ENCODE data around the gene CTDSP2.

CTDSP2 gene

DNA sequence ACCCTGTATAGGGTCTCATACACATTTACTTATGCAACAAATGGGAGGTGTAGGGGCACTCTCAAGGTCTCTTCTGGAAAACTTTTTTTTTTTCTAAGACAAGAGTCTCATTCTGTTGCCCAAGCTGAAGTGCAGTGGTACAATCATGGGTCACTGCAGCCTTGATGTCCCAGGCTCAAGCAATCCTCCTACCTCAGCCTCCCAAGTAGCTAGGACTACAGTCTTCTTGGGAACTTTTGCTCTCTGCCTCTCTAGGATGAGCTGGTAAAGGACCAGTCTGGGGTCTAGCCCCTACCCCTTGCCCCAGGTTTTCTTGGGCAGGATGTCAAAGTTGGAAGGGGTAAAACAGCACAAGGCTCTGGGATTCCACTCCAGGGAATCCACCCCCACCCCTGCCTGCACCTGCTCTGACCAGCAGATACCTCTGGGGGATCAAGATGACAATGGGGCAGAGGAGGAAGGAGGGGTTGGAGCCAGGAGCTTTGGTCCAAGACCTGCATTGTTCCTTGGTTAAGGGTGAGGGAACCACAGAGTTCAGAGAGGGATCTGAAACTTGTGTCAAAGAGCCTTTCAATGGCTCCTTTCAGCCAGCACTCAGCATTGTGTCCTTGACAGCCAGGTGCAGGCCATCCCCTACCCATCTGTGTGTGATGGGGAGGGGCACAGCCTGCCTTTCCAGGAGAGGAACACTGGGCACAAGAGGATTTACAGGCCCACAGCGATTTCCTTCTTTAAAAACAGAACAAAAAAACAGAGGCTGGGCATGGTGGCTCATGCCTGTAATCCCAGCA lies 12.2 kb downstream of the CTDSP2 start:
- DNase-seq (ENCODE audit: low read depth), result no peak
- TF ChIP-seq, protein P1, sequence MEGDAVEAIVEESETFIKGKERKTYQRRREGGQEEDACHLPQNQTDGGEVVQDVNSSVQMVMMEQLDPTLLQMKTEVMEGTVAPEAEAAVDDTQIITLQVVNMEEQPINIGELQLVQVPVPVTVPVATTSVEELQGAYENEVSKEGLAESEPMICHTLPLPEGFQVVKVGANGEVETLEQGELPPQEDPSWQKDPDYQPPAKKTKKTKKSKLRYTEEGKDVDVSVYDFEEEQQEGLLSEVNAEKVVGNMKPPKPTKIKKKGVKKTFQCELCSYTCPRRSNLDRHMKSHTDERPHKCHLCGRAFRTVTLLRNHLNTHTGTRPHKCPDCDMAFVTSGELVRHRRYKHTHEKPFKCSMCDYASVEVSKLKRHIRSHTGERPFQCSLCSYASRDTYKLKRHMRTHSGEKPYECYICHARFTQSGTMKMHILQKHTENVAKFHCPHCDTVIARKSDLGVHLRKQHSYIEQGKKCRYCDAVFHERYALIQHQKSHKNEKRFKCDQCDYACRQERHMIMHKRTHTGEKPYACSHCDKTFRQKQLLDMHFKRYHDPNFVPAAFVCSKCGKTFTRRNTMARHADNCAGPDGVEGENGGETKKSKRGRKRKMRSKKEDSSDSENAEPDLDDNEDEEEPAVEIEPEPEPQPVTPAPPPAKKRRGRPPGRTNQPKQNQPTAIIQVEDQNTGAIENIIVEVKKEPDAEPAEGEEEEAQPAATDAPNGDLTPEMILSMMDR (IDR thresholded peaks at IDR 0.05; ENCODE audit: control insufficient read depth, insufficient read depth, low read depth, low read length, missing control alignments), result no peak
- no peak overlapping the region for H3K4me3 ChIP-seq (ENCODE audit: control insufficient read depth, low read depth, low read length)

DNA sequence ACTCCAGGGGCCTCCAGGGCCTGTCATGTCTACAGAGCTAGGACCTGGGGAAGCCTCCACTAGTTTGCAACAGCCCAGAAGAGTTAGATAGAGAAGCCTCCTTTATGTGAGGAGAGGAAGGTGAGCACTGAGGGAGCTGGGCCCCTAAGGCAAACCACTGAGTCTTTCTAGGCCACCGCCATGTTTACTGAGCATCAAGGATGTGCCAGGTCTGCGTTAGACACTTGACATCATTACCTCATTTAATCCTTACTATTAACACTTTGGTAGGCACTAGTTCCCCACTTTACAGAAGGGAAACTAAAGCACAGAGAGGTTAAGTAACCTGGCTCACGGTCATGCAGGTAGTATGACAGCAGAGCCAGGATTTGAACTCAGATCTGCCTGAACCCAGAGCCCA lies 12.9 kb downstream of the CTDSP2 start:
- TF ChIP-seq, protein P1 (IDR thresholded peaks at IDR 0.05; ENCODE audit: control insufficient read depth, insufficient read depth, low read depth, low read length, missing control alignments), result no peak
- DNase-seq (ENCODE audit: low read depth), result no peak
- H3K4me3 ChIP-seq (ENCODE audit: control insufficient read depth, low read depth, low read length), result no peak overlapping the region

DNA sequence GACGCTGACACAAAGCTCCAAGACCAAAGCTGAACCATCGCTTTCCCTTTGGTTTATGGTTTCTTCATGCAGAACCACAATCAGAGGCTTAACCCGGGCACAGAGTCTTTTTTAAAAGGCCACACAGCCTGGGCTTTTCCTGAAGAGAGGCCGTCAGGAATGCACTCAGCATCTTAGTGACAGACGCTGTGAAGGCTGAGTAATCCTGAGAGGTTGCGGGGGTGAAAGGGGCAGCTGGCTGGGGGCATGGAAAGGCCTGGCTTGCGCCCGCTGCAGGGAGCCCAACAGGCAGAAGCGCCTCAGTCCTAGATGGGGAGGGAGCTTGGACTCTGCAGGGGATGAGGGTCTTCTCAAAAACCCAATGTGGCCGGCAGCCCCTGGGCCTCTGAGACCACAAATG lies 13.6 kb downstream of the CTDSP2 start:
- DNase-seq (ENCODE audit: low read depth), result no peak
- TF ChIP-seq, protein P1 (IDR thresholded peaks at IDR 0.05; ENCODE audit: control insufficient read depth, insufficient read depth, low read depth, low read length, missing control alignments), result no peak
- H3K4me3 ChIP-seq (ENCODE audit: control insufficient read depth, low read depth, low read length), result no peak overlapping the region

DNA sequence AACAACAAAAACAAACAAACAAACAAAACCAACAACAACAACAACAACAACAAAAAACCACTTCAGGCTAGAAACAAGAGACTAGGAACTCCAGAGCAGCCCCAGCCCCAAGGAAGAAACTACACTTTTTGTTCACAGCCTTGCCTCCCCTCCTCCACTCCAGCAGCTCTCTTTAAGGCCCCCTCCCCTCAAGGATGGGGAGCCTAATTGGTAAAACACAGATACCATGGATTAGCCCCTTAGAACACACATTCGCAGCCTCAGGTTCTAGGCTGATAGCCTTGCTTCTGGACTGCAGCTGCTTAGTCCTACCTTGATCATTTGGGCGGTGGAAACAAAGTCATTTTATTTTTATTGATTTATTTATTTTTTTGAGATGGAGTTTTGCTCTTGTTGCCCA lies 16.1 kb downstream of the CTDSP2 start:
- DNase-seq (ENCODE audit: low read depth), result no peak
- H3K4me3 ChIP-seq (ENCODE audit: control insufficient read depth, low read depth, low read length), result no peak overlapping the region
- TF ChIP-seq, protein P1 (IDR thresholded peaks at IDR 0.05; ENCODE audit: control insufficient read depth, insufficient read depth, low read depth, low read length, missing control alignments), result no peak

DNA sequence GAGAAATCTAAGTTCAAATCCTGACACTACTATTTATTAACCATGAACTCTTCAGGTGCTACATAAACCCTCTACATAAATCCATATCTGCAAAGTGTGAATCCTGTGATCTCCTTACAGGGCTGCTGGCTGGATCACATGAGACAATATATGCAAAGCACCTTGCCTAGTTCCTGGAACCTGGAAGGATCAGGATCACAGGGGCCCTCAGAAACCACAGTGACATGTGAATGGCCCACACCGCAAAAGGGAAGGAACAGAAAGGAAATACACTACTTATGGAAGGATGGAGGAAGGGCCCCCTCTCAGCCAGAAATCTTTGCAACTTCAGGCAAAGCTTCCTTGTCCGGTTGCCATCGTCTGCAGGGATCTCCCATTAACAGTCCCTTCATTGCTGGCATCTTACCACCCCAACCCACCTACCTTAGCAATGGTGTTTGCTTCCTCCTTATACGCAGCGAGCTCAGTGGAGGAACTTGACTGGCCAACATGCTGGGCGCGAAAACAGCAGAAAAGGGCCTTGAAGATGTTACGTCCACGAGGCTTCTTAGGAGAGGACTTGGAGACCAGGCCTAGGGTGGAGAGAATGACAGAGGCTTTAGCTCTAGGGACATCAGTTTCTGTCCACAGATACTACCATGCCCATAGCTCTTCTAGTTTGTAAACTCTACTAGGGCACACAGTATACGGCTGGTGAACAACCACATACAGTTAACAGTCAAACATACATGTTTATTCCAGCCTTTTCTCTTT lies 17.3 kb downstream of the CTDSP2 start:
- H3K4me3 ChIP-seq (ENCODE audit: control insufficient read depth, low read depth, low read length), result no peak overlapping the region
- no peak for DNase-seq (ENCODE audit: low read depth)
- TF ChIP-seq, protein P1 (IDR thresholded peaks at IDR 0.05; ENCODE audit: control insufficient read depth, insufficient read depth, low read depth, low read length, missing control alignments), result no peak

DNA sequence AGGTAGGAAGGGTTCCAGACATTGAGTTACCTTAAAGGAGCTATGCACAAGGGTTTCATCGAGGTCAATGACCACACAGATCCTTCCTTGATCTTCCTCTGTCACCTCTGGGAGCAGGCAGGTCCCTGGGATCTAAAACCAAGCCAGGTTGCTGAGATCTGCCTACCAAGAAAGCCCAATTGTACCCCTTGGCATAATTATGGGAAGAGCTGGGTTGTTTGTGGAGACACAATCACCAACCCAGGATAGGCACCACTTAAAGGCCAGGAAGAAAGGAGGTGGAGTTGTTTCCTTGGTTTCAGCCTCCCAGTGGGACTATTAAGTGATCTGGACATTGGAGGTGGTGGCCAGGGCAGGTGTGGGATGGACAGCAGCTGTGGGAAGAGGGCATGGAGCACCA lies 19.6 kb downstream of the CTDSP2 start:
- no peak for DNase-seq (ENCODE audit: low read depth)
- no peak overlapping the region for H3K4me3 ChIP-seq (ENCODE audit: control insufficient read depth, low read depth, low read length)
- TF ChIP-seq, protein P1 (IDR thresholded peaks at IDR 0.05; ENCODE audit: control insufficient read depth, insufficient read depth, low read depth, low read length, missing control alignments), result no peak

All from AG09309 (cell line).